ENCODE measurements around the gene MLLT11. TPM values are rescaled to one million over a fixed set of nuclear protein-coding genes. Genes with fewer than 3 reads are reported as not detected.

The MLLT11 gene
- total RNA-seq, 1 experiment from 2014 or later = 5.0 TPM

DNA sequence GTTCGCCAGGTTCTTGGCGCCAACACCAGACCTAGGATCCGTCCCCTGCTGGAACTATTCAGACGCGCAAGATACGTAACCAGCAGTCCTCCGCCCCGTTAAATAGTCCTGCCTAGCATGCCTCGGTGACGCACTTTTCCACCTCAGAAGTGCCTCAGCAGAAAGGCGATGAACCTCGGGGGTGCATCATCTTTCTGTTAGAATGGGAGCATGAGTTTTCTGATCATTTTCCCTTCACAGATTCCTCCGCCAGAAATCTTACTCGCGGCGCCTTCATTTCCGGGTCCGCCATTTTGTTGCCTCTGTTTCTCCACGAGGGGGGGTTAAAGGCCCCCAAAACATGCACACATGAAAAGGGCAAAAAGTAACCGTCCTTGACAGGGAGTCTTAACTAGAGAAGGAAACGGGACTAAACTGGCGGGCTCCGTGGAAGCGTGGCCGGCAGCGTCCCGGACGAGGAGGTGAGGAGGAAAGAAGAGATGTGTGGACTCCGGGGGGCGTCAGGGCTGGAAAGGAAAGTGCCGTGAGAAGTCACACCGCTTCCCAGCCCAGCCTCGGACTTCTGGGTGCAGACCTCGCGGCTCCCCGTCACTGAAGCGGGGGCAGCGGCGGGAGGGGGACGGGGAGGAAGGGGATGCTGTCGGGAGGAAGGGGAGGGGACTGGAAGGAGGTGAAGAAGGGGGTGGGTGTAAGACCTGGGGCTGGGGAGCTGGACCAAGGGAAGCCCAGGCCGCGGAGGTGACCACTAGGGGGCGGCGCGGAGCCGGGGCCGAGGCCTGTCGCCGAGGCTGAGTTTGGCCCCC, 10.5 kb downstream of the MLLT11 start, which contains the start of gene GABPB2:
Gene GABPB2, plus strand, starts transcription at position 288 of the 803 bp plus-strand sequence. CDS start 17,429 bp downstream, outside the sequence.
- peak; percentile 88 for DNase-seq (ENCODE audit: low read depth, low spot score)
- TSS peak; percentile 90 for BruUV-seq (replicated peaks)
- ATAC-seq = peak; percentile 96
- no peaks in the 10 kb centered on the region for H3K9me3 ChIP-seq (ENCODE audit: control insufficient read depth, insufficient read depth, low read depth, low read length)
- TF ChIP-seq, protein P1, sequence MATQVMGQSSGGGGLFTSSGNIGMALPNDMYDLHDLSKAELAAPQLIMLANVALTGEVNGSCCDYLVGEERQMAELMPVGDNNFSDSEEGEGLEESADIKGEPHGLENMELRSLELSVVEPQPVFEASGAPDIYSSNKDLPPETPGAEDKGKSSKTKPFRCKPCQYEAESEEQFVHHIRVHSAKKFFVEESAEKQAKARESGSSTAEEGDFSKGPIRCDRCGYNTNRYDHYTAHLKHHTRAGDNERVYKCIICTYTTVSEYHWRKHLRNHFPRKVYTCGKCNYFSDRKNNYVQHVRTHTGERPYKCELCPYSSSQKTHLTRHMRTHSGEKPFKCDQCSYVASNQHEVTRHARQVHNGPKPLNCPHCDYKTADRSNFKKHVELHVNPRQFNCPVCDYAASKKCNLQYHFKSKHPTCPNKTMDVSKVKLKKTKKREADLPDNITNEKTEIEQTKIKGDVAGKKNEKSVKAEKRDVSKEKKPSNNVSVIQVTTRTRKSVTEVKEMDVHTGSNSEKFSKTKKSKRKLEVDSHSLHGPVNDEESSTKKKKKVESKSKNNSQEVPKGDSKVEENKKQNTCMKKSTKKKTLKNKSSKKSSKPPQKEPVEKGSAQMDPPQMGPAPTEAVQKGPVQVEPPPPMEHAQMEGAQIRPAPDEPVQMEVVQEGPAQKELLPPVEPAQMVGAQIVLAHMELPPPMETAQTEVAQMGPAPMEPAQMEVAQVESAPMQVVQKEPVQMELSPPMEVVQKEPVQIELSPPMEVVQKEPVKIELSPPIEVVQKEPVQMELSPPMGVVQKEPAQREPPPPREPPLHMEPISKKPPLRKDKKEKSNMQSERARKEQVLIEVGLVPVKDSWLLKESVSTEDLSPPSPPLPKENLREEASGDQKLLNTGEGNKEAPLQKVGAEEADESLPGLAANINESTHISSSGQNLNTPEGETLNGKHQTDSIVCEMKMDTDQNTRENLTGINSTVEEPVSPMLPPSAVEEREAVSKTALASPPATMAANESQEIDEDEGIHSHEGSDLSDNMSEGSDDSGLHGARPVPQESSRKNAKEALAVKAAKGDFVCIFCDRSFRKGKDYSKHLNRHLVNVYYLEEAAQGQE (IDR thresholded peaks at IDR 0.05; ENCODE audit: insufficient read depth in 1 of 2, low read depth in 2 of 2, low read length in 1 of 2) = peak in 1 of 2 experiments; percentile 33; a peak in 1 of 4 replicates
- TF ChIP-seq POLR2AphosphoS5 (IDR thresholded peaks at IDR 0.05; ENCODE audit: low read depth, low read length) (peak; percentile 75), TCF7L2 (IDR thresholded peaks at IDR 0.05; ENCODE audit: low read depth, low read length) (peak; percentile 72; the same call in 1 of the 2 replicates), SIN3A (IDR thresholded peaks at IDR 0.05; ENCODE audit: borderline replicate concordance, insufficient read depth, low read depth, low read length) (0 out of 2 replicates have a peak, but pooled peaks have one; percentile 40)
- TF ChIP-seq, protein P2, sequence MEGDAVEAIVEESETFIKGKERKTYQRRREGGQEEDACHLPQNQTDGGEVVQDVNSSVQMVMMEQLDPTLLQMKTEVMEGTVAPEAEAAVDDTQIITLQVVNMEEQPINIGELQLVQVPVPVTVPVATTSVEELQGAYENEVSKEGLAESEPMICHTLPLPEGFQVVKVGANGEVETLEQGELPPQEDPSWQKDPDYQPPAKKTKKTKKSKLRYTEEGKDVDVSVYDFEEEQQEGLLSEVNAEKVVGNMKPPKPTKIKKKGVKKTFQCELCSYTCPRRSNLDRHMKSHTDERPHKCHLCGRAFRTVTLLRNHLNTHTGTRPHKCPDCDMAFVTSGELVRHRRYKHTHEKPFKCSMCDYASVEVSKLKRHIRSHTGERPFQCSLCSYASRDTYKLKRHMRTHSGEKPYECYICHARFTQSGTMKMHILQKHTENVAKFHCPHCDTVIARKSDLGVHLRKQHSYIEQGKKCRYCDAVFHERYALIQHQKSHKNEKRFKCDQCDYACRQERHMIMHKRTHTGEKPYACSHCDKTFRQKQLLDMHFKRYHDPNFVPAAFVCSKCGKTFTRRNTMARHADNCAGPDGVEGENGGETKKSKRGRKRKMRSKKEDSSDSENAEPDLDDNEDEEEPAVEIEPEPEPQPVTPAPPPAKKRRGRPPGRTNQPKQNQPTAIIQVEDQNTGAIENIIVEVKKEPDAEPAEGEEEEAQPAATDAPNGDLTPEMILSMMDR (IDR thresholded peaks at IDR 0.05) = peak; percentile 99
- peak within 1 kb of the TSS; percentile 88 to 94 for H3K4me3 ChIP-seq (ENCODE audit: low read depth in 2 of 2, low read length in 2 of 2)
- ChIA-PET CTCF (interaction anchor here (0.5 to 0.9 kb wide), 3 partner anchors 181 to 966 kb away, joined by 3 read pairs; partner anchors contain the start of gene S100A11), POLR2A (interaction anchor here (0.6 to 0.9 kb wide), 4 partner anchors 8 to 59 kb away, joined by 3 to 5 read pairs (median 4); no protein-coding TSS in a partner anchor)
- peaks cover 2% of the 10 kb centered on the region; the same call in 1 of the 2 replicates for H3K36me3 ChIP-seq (ENCODE audit: control insufficient read depth, insufficient read depth, low read length)
- in situ Hi-C loops (cut with HindIII; ENCODE audit: low pct_unique_long_range_greater_than_20kb, low sequenced_read_pairs) = no loop called here
- no peaks in the 10 kb centered on the region for H3K27me3 ChIP-seq (ENCODE audit: control insufficient read depth, insufficient read depth, low read length)
- H3K4me1 ChIP-seq (ENCODE audit: control insufficient read depth, insufficient read depth, low read length) = peaks cover 13% of the 10 kb centered on the region
- intact Hi-C loops (cut with micrococcal nuclease; ENCODE audit: unreplicated experiment) = no loop called here
- peak within 1 kb of the TSS; percentile 99 for H3K27ac ChIP-seq (ENCODE audit: low read length)

DNA sequence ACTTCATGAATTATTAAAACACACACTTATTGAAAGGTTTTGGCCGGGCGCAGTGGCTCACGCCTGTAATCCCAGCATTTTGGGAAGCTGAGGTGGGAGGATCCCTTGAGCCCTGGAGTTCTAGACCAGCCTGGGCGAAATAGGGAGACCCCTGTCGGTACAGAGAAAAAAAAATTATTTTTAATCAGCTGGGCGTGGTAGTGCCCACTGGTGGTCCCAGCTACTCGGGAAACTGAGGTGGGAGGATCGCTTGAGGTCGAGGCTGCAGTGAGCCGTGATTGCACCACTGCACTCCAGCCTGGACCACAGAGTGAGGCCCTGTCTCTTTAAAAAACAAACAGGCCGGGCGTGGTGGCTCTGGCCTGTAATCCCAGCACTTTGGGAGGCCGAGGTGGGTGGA, 12.0 kb downstream of the MLLT11 start:
- no peaks in the 10 kb centered on the region for H3K27me3 ChIP-seq (ENCODE audit: control insufficient read depth, insufficient read depth, low read length)
- DNase-seq (ENCODE audit: low read depth, low spot score) (no peak), ATAC-seq (no peak)
- no peak overlapping the region for H3K4me3 ChIP-seq (ENCODE audit: low read depth in 2 of 2, low read length in 2 of 2)
- TF ChIP-seq POLR2AphosphoS5 (IDR thresholded peaks at IDR 0.05; ENCODE audit: low read depth, low read length) (no peak), SIN3A (IDR thresholded peaks at IDR 0.05; ENCODE audit: borderline replicate concordance, insufficient read depth, low read depth, low read length) (no peak), TCF7L2 (IDR thresholded peaks at IDR 0.05; ENCODE audit: low read depth, low read length) (no peak)
- TF ChIP-seq, protein P2 (IDR thresholded peaks at IDR 0.05) = no peak
- TF ChIP-seq, protein P1 (IDR thresholded peaks at IDR 0.05; ENCODE audit: insufficient read depth in 1 of 2, low read depth in 2 of 2, low read length in 1 of 2) = no peak
- no TSS peak for BruUV-seq (replicated peaks)
- H3K27ac ChIP-seq (ENCODE audit: low read length) = no peak overlapping the region
- ChIA-PET CTCF (no interaction called here), POLR2A (no interaction called here)
- peaks cover 2% of the 10 kb centered on the region; the same call in 1 of the 2 replicates for H3K36me3 ChIP-seq (ENCODE audit: control insufficient read depth, insufficient read depth, low read length)
- H3K9me3 ChIP-seq (ENCODE audit: control insufficient read depth, insufficient read depth, low read depth, low read length) = no peaks in the 10 kb centered on the region
- intact Hi-C loops (cut with micrococcal nuclease; ENCODE audit: unreplicated experiment) (no loop called here), in situ Hi-C loops (cut with HindIII; ENCODE audit: low pct_unique_long_range_greater_than_20kb, low sequenced_read_pairs) (no loop called here)
- H3K4me1 ChIP-seq (ENCODE audit: control insufficient read depth, insufficient read depth, low read length) = peaks cover 13% of the 10 kb centered on the region
